NCI-H526 treated with DMSO at 0.1 percent for 48 hours (cell line): ENCODE results near the gene THRB.

Experiments used
- DNase-seq: peaks from one replicate; lab custom pipeline; 2025; lab: John Stamatoyannopoulos, UW

THRB gene

GRCh38 chr3:24375947-24376384 is 118.7 kb downstream of the THRB start:
- DNase-seq = no peak

GRCh38 chr3:24374801-24375200 is 119.8 kb downstream of the THRB start:
- DNase-seq = no peak

- no peak for DNase-seq
Measured at GRCh38 chr3:24373198-24373959, 121.3 kb downstream of the THRB start.

GRCh38 chr3:24372559-24373197 is 122.0 kb downstream of the THRB start:
- no peak for DNase-seq

- no peak for DNase-seq
Measured at GRCh38 chr3:24370352-24371090, 124.1 kb downstream of the THRB start.

- DNase-seq = no peak
Measured at GRCh38 chr3:24368605-24369004, 126.0 kb downstream of the THRB start.

- DNase-seq = no peak
Measured at GRCh38 chr3:24367664-24368264, 126.9 kb downstream of the THRB start.

GRCh38 chr3:24367216-24367615 is 127.4 kb downstream of the THRB start:
- DNase-seq = no peak

- DNase-seq = no peak
Measured at GRCh38 chr3:24365168-24365567, 129.5 kb downstream of the THRB start.

- DNase-seq = no peak
Measured at GRCh38 chr3:24364359-24364758, 130.3 kb downstream of the THRB start.

- DNase-seq = no peak
Measured at GRCh38 chr3:24363242-24363641, 131.4 kb downstream of the THRB start.

- DNase-seq = no peak
Measured at GRCh38 chr3:24361623-24362022, 133.0 kb downstream of the THRB start.

GRCh38 chr3:24360957-24361356 is 133.7 kb downstream of the THRB start:
- no peak for DNase-seq

- no peak for DNase-seq
Measured at GRCh38 chr3:24359645-24360462, 134.8 kb downstream of the THRB start.

- DNase-seq = no peak
Measured at GRCh38 chr3:24359102-24359501, 135.5 kb downstream of the THRB start.

- DNase-seq = no peak
Measured at GRCh38 chr3:24357635-24358034, 137.0 kb downstream of the THRB start.

- no peak for DNase-seq
Measured at GRCh38 chr3:24355806-24356205, 138.8 kb downstream of the THRB start.

GRCh38 chr3:24354230-24354629 is 140.4 kb downstream of the THRB start:
- no peak for DNase-seq

GRCh38 chr3:24352893-24353553 is 141.6 kb downstream of the THRB start:
- no peak for DNase-seq

GRCh38 chr3:24351779-24352469 is 142.7 kb downstream of the THRB start:
- no peak for DNase-seq
